ENCODE results near the gene HMCN2. TPM values are rescaled to one million over a fixed set of nuclear protein-coding genes. Genes with fewer than 3 reads are reported as not detected.

Gene HMCN2
- total RNA-seq, 1 donor from 2014 or later, result 1.6 TPM

GRCh38 chr9:130292106-130292505 is 26.5 kb downstream of the HMCN2 start:
- ATAC-seq, result no peak

GRCh38 chr9:130294664-130295063 is 29.1 kb downstream of the HMCN2 start:
- ATAC-seq, result no peak

GRCh38 chr9:130295431-130295830 is 29.9 kb downstream of the HMCN2 start:
- no peak for ATAC-seq

GRCh38 chr9:130295945-130296782 is 30.6 kb downstream of the HMCN2 start:
- ATAC-seq, result no peak

- ATAC-seq, result no peak
These were observed 31.2 kb downstream of the HMCN2 start for GRCh38 chr9:130296783-130297055.

GRCh38 chr9:130297371-130297770 is 31.8 kb downstream of the HMCN2 start:
- ATAC-seq, result no peak

- ATAC-seq, result no peak
These were observed 33.2 kb downstream of the HMCN2 start for GRCh38 chr9:130298662-130299279.

GRCh38 chr9:130299785-130300615 is 34.4 kb downstream of the HMCN2 start:
- no peak for ATAC-seq

GRCh38 chr9:130300739-130301138 is 35.2 kb downstream of the HMCN2 start:
- ATAC-seq, result no peak

- ATAC-seq, result no peak
These were observed 36.1 kb downstream of the HMCN2 start for GRCh38 chr9:130301483-130302286.

GRCh38 chr9:130302785-130303612 is 37.4 kb downstream of the HMCN2 start:
- no peak for ATAC-seq

GRCh38 chr9:130303613-130304055 is 38.1 kb downstream of the HMCN2 start:
- ATAC-seq, result no peak

GRCh38 chr9:130304116-130304515 is 38.6 kb downstream of the HMCN2 start:
- no peak for ATAC-seq

GRCh38 chr9:130304643-130305042 is 39.1 kb downstream of the HMCN2 start:
- ATAC-seq, result no peak

GRCh38 chr9:130305381-130305780 is 39.8 kb downstream of the HMCN2 start:
- ATAC-seq, result no peak

GRCh38 chr9:130306823-130307666 is 41.5 kb downstream of the HMCN2 start:
- no peak for ATAC-seq

- no peak for ATAC-seq
These were observed 42.0 kb downstream of the HMCN2 start for GRCh38 chr9:130307667-130307943.

GRCh38 chr9:130308081-130308571 is 42.6 kb downstream of the HMCN2 start:
- ATAC-seq, result no peak

GRCh38 chr9:130309689-130310455 is 44.3 kb downstream of the HMCN2 start:
- ATAC-seq, result no peak

- ATAC-seq, result no peak
These were observed 44.9 kb downstream of the HMCN2 start for GRCh38 chr9:130310456-130310855.

Data from esophagus mucosa (tissue), 1 donor.